ENCODE measurements around the gene PRPF31. TPM values are rescaled to one million over a fixed set of nuclear protein-coding genes. Genes with fewer than 3 reads are reported as not detected.

Gene PRPF31
- total RNA-seq, 2 experiments from 2014 or later = 47.8 to 53.0 TPM

Other genes starting within 250 kb of the PRPF31 start
- 0.98 and 3.2 TPM in 2 replicates for gene MYADM, start 247.9 kb upstream of the PRPF31 start, total RNA-seq (2014; rRNA removed; shearing (Covaris generic))
- gene MYADM, start 247.9 kb upstream of the PRPF31 start, total RNA-seq (2022) = 0.55 and 0.82 TPM in 2 replicates
- not detected in 2 replicates for gene PRKCG, start 233.6 kb upstream of the PRPF31 start, total RNA-seq (2014; rRNA removed; shearing (Covaris generic))
- gene PRKCG, start 233.6 kb upstream of the PRPF31 start, total RNA-seq (2022) = not detected in 2 replicates
- gene CACNG7, start 206.5 kb upstream of the PRPF31 start, total RNA-seq (2014; rRNA removed; shearing (Covaris generic)) = not detected in 2 replicates
- gene CACNG7, start 206.5 kb upstream of the PRPF31 start, total RNA-seq (2022) = not detected in 2 replicates
- not detected in 2 replicates for gene CACNG8, start 152.8 kb upstream of the PRPF31 start, total RNA-seq (2014; rRNA removed; shearing (Covaris generic))
- gene CACNG8, start 152.8 kb upstream of the PRPF31 start, total RNA-seq (2022) = not detected in 2 replicates
- 4.9 and 5.9 TPM in 2 replicates for gene CACNG6, start 124.1 kb upstream of the PRPF31 start, total RNA-seq (2014; rRNA removed; shearing (Covaris generic))
- gene CACNG6, start 124.1 kb upstream of the PRPF31 start, total RNA-seq (2022) = 1.2 and 1.8 TPM in 2 replicates
- not detected in 2 replicates for gene VSTM1, start 51.9 kb upstream of the PRPF31 start, total RNA-seq (2014; rRNA removed; shearing (Covaris generic))
- gene VSTM1, start 51.9 kb upstream of the PRPF31 start, total RNA-seq (2022) = not detected in 2 replicates
- gene TARM1, start 34.4 kb upstream of the PRPF31 start, total RNA-seq (2014; rRNA removed; shearing (Covaris generic)) = not detected in 2 replicates
- gene TARM1, start 34.4 kb upstream of the PRPF31 start, total RNA-seq (2022) = not detected in 2 replicates
- 0.15 and 0.32 TPM in 2 replicates for gene OSCAR, start 15.0 kb upstream of the PRPF31 start, total RNA-seq (2014; rRNA removed; shearing (Covaris generic))
- gene OSCAR, start 15.0 kb upstream of the PRPF31 start, total RNA-seq (2022) = 0.39 TPM in 1 of 2 replicates, not detected in the other
- 32.0 and 92.4 TPM in 2 replicates for gene NDUFA3, start 12.9 kb upstream of the PRPF31 start, total RNA-seq (2014; rRNA removed; shearing (Covaris generic))
- 86.3 and 98.2 TPM in 2 replicates for gene NDUFA3, start 12.9 kb upstream of the PRPF31 start, total RNA-seq (2022)
- gene TFPT, start 97 bp upstream of the PRPF31 start, total RNA-seq (2014; rRNA removed; shearing (Covaris generic)) = 17.2 and 30.1 TPM in 2 replicates
- gene TFPT, start 97 bp upstream of the PRPF31 start, total RNA-seq (2022) = 17.4 and 20.2 TPM in 2 replicates
- 15.2 and 18.4 TPM in 2 replicates for gene CNOT3, start 22.0 kb downstream of the PRPF31 start, total RNA-seq (2014; rRNA removed; shearing (Covaris generic))
- gene CNOT3, start 22.0 kb downstream of the PRPF31 start, total RNA-seq (2022) = 54.8 and 65.1 TPM in 2 replicates
- 8.0 TPM in 2 replicates for gene LENG1, start 44.0 kb downstream of the PRPF31 start, total RNA-seq (2014; rRNA removed; shearing (Covaris generic))
- gene LENG1, start 44.0 kb downstream of the PRPF31 start, total RNA-seq (2022) = 4.7 and 5.1 TPM in 2 replicates
- not detected in 2 replicates for gene TMC4, start 57.4 kb downstream of the PRPF31 start, total RNA-seq (2014; rRNA removed; shearing (Covaris generic))
- not detected in 2 replicates for gene TMC4, start 57.4 kb downstream of the PRPF31 start, total RNA-seq (2022)
- gene MBOAT7, start 73.8 kb downstream of the PRPF31 start, total RNA-seq (2014; rRNA removed; shearing (Covaris generic)) = 15.6 and 18.1 TPM in 2 replicates
- 25.0 and 30.2 TPM in 2 replicates for gene MBOAT7, start 73.8 kb downstream of the PRPF31 start, total RNA-seq (2022)
- gene TSEN34, start 75.6 kb downstream of the PRPF31 start, total RNA-seq (2014; rRNA removed; shearing (Covaris generic)) = 19.3 and 23.6 TPM in 2 replicates
- 15.3 and 16.7 TPM in 2 replicates for gene TSEN34, start 75.6 kb downstream of the PRPF31 start, total RNA-seq (2022)
- gene RPS9, start 85.1 kb downstream of the PRPF31 start, total RNA-seq (2014; rRNA removed; shearing (Covaris generic)) = 4,033 and 5,482 TPM in 2 replicates
- gene RPS9, start 85.1 kb downstream of the PRPF31 start, total RNA-seq (2022) = 1,267 and 1,285 TPM in 2 replicates
- gene LILRB3, start 107.3 kb downstream of the PRPF31 start, total RNA-seq (2014; rRNA removed; shearing (Covaris generic)) = not detected in 2 replicates
- not detected in 2 replicates for gene LILRB3, start 107.3 kb downstream of the PRPF31 start, total RNA-seq (2022)
- gene LILRA6, start 127.0 kb downstream of the PRPF31 start, total RNA-seq (2014; rRNA removed; shearing (Covaris generic)) = not detected in 2 replicates
- not detected in 2 replicates for gene LILRA6, start 127.0 kb downstream of the PRPF31 start, total RNA-seq (2022)
- not detected in 2 replicates for gene LILRB5, start 141.5 kb downstream of the PRPF31 start, total RNA-seq (2014; rRNA removed; shearing (Covaris generic))
- gene LILRB5, start 141.5 kb downstream of the PRPF31 start, total RNA-seq (2022) = not detected in 2 replicates
- not detected in 2 replicates for gene LILRB2, start 165.4 kb downstream of the PRPF31 start, total RNA-seq (2014; rRNA removed; shearing (Covaris generic))
- gene LILRB2, start 165.4 kb downstream of the PRPF31 start, total RNA-seq (2022) = not detected in 2 replicates
- not detected in 2 replicates for gene LILRA5, start 197.4 kb downstream of the PRPF31 start, total RNA-seq (2014; rRNA removed; shearing (Covaris generic))
- gene LILRA5, start 197.4 kb downstream of the PRPF31 start, total RNA-seq (2022) = not detected in 2 replicates
- gene LILRA4, start 223.4 kb downstream of the PRPF31 start, total RNA-seq (2014; rRNA removed; shearing (Covaris generic)) = not detected in 2 replicates
- gene LILRA4, start 223.4 kb downstream of the PRPF31 start, total RNA-seq (2022) = not detected in 2 replicates
- not detected in 2 replicates for gene LAIR1, start 249.2 kb downstream of the PRPF31 start, total RNA-seq (2014; rRNA removed; shearing (Covaris generic))
- 3.9 and 4.3 TPM in 2 replicates for gene LAIR1, start 249.2 kb downstream of the PRPF31 start, total RNA-seq (2022)